IMR-90 (cell line): ENCODE measurements around the gene SH3RF1. TPM values are rescaled to one million over a fixed set of nuclear protein-coding genes. Genes with fewer than 3 reads are reported as not detected.

Experiments
- ATAC-seq: fragments of 200-7000 bp; cut with Tn5 transposase; 2 replicates; pipeline ENCODE4 v1.9.1; 2020; ENCODE audit warnings: low read depth, mild to moderate bottlenecking, moderate library complexity
- BruUV-seq: library from RNA; stranded (reverse); fragments of 400-500 nt; replicated peaks from 2 replicates; lab custom pipeline; 2021; lab: Mats Ljungman, UMichigan
- CTCF ChIA-PET: fragments of 300-600 bp; formaldehyde crosslinking; extraction: SDS; loops from one replicate; lab custom pipeline; 2021; ENCODE audit warnings: antibody characterized with exemption; lab: Yijun Ruan, JAX
- POLR2A ChIA-PET: fragments of 300-600 bp; sonication (Branson Sonifier 250); formaldehyde crosslinking; loops from one replicate; lab custom pipeline; 2022; ENCODE audit warnings: antibody characterized with exemption; ENCODE audit not compliant: unreplicated experiment; lab: Charles Lee
- DNase-seq: peaks from one replicate; pipeline ENCODE4 v3.0.0; 2013
- H2AFZ ChIP-seq: replicated peaks from 2 replicates; pipeline ENCODE3; 2013; ENCODE audit warnings: low read length, mild to moderate bottlenecking; ENCODE audit not compliant: poor library complexity
- H2AK5ac ChIP-seq: 2 replicates; pipeline ENCODE4 v1.6.1; 2013; ENCODE audit warnings: low read depth, low read length, inconsistent platforms
- H2AK9ac ChIP-seq: replicated peaks from 2 replicates; pipeline ENCODE3; 2013; ENCODE audit warnings: mild to moderate bottlenecking, low read depth, low read length, moderate library complexity; ENCODE audit not compliant: poor library complexity
- H2BK120ac ChIP-seq: 2 replicates; pipeline ENCODE4 v1.6.1; 2013; ENCODE audit warnings: low read depth, low read length, inconsistent platforms
- H2BK15ac ChIP-seq: 3 replicates; pipeline ENCODE4 v1.6.1; 2013; ENCODE audit warnings: low read depth, low read length, inconsistent platforms
- H2BK20ac ChIP-seq: 2 replicates; pipeline ENCODE4 v1.6.1; 2013; ENCODE audit warnings: low read depth, mild to moderate bottlenecking, inconsistent platforms, low read length, moderate library complexity
- H2BK5ac ChIP-seq: 2 replicates; pipeline ENCODE4 v1.6.1; 2013; ENCODE audit warnings: mild to moderate bottlenecking, low read depth, low read length, inconsistent platforms; ENCODE audit not compliant: poor library complexity, severe bottlenecking
- H3K14ac ChIP-seq: replicated peaks from 2 replicates; pipeline ENCODE4 v1.6.1; 2013; ENCODE audit warnings: low read depth, low read length, inconsistent platforms
- H3K18ac ChIP-seq: 2 replicates; pipeline ENCODE4 v1.6.1; 2013; ENCODE audit warnings: low read depth, low read length, control low read depth
- H3K23ac ChIP-seq: 2 replicates; pipeline ENCODE4 v1.6.1; 2013; ENCODE audit warnings: low read depth, low read length, inconsistent platforms
- H3K27ac ChIP-seq: 2 replicates; pipeline ENCODE4 v1.5.1; 2013; ENCODE audit warnings: mild to moderate bottlenecking, control low read depth, low read length; ENCODE audit not compliant: insufficient read depth
- H3K27me3 ChIP-seq: 2 replicates; pipeline ENCODE4 v1.6.1; 2013; ENCODE audit warnings: low read length; ENCODE audit not compliant: control insufficient read depth, insufficient read depth
- H3K36me3 ChIP-seq: 2 replicates; pipeline ENCODE4 v1.6.1; 2013; ENCODE audit warnings: low read length, mixed read lengths; ENCODE audit not compliant: control insufficient read depth, insufficient read depth
- H3K4ac ChIP-seq: 2 replicates; pipeline ENCODE4 v1.6.1; 2013; ENCODE audit warnings: low read depth, low read length, inconsistent platforms
- H3K4me1 ChIP-seq: 2 replicates; pipeline ENCODE4 v1.6.1; 2013; ENCODE audit warnings: low read length, mixed read lengths; ENCODE audit not compliant: control insufficient read depth, insufficient read depth
- H3K4me2 ChIP-seq: 2 replicates; pipeline ENCODE4 v1.6.1; 2013; ENCODE audit warnings: low read depth, mild to moderate bottlenecking, control low read depth, low read length, moderate library complexity
- H3K4me3 ChIP-seq: 2 replicates; pipeline ENCODE4 v1.5.1; 2013; ENCODE audit warnings: low read depth, mild to moderate bottlenecking, control low read depth, low read length, moderate library complexity; ENCODE audit not compliant: insufficient read depth
- H3K56ac ChIP-seq: 2 replicates; pipeline ENCODE4 v1.6.1; 2013; ENCODE audit warnings: low read length, inconsistent platforms; ENCODE audit not compliant: insufficient read depth; ENCODE audit errors: extremely low read depth
- H3K79me1 ChIP-seq, 2 experiments: 2 replicates each; pipeline ENCODE4 v1.6.1; 2013; ENCODE audit warnings: low read length in 2 of 2, inconsistent platforms in 1 of 2, low read depth in 1 of 2
- H3K9ac ChIP-seq: 2 replicates; pipeline ENCODE4 v1.6.1; 2013; ENCODE audit warnings: low read depth, low read length, control low read depth
- H3K9me1 ChIP-seq: 2 replicates; pipeline ENCODE4 v1.6.1; 2013; ENCODE audit warnings: low read length, inconsistent platforms; ENCODE audit not compliant: insufficient read depth
- H3K9me3 ChIP-seq: 2 replicates; pipeline ENCODE4 v1.6.1; 2013; ENCODE audit warnings: low read length; ENCODE audit not compliant: control insufficient read depth, insufficient read depth
- H4K20me1 ChIP-seq: 2 replicates; pipeline ENCODE4 v1.6.1; 2013; ENCODE audit warnings: low read length, inconsistent platforms; ENCODE audit not compliant: insufficient read depth
- H4K5ac ChIP-seq: 2 replicates; pipeline ENCODE4 v1.6.1; 2013; ENCODE audit warnings: mild to moderate bottlenecking, low read depth, low read length, control low read depth
- H4K8ac ChIP-seq, 2 experiments: 2 replicates each; pipeline ENCODE4 v1.6.1; 2013; ENCODE audit warnings: low read depth in 2 of 2, low read length in 2 of 2, control low read depth in 1 of 2, inconsistent platforms in 1 of 2
- H4K91ac ChIP-seq: 2 replicates; pipeline ENCODE4 v1.6.1; 2013; ENCODE audit warnings: low read depth, low read length, inconsistent platforms; ENCODE audit not compliant: insufficient read depth
- BHLHE40 ChIP-seq: fragments of 150-350 bp; IDR thresholded peaks from 2 replicates; pipeline ENCODE4 v1.6.1; 2016; ENCODE audit warnings: mild to moderate bottlenecking, low read depth, low read length
- CEBPB ChIP-seq: IDR thresholded peaks from 2 replicates; pipeline ENCODE4 v1.6.1; 2012; ENCODE audit warnings: low read depth, low read length, improper control_type of control experiment
- CHD1 ChIP-seq: IDR thresholded peaks from 2 replicates; pipeline ENCODE4 v1.6.1; 2012; ENCODE audit warnings: low read depth, low read length, improper control_type of control experiment
- FOS ChIP-seq: fragments of 150-350 bp; IDR thresholded peaks from 2 replicates; pipeline ENCODE4 v1.6.1; 2016; ENCODE audit warnings: low read depth, low read length
- MAFK ChIP-seq: IDR thresholded peaks from 2 replicates; pipeline ENCODE4 v1.6.1; 2012; ENCODE audit warnings: low read depth, low read length, improper control_type of control experiment
- MAZ ChIP-seq: IDR thresholded peaks from 2 replicates; pipeline ENCODE4 v1.6.1; 2012; ENCODE audit warnings: low read depth, mild to moderate bottlenecking, low read length, improper control_type of control experiment, moderate library complexity, borderline replicate concordance
- MXI1 ChIP-seq: IDR thresholded peaks from 2 replicates; pipeline ENCODE4 v1.6.1; 2012; ENCODE audit warnings: low read depth, mild to moderate bottlenecking, low read length, moderate library complexity, borderline replicate concordance
- NFE2L2 ChIP-seq: fragments of 150-350 bp; IDR thresholded peaks from 2 replicates; pipeline ENCODE4 v1.6.1; 2016; ENCODE audit warnings: low read depth, mild to moderate bottlenecking, low read length
- POLR2A ChIP-seq: IDR thresholded peaks from 2 replicates; pipeline ENCODE4 v1.6.1; 2012; ENCODE audit warnings: mild to moderate bottlenecking, low read depth, low read length
- RAD21 ChIP-seq: IDR thresholded peaks from 2 replicates; pipeline ENCODE4 v1.6.1; 2012; ENCODE audit warnings: low read length, improper control_type of control experiment
- RCOR1 ChIP-seq: IDR thresholded peaks from 2 replicates; pipeline ENCODE4 v1.6.1; 2012; ENCODE audit warnings: mild to moderate bottlenecking, low read length, improper control_type of control experiment; ENCODE audit not compliant: insufficient replicate concordance
- RFX5 ChIP-seq: IDR thresholded peaks from 2 replicates; pipeline ENCODE4 v1.8.0; 2012; ENCODE audit warnings: low read depth, mild to moderate bottlenecking, low read length, moderate library complexity
- SMC3 ChIP-seq: fragments of 150-350 bp; IDR thresholded peaks from 2 replicates; pipeline ENCODE4 v1.6.1; 2016; ENCODE audit warnings: low read depth, mild to moderate bottlenecking, antibody characterized with exemption, low read length, moderate library complexity
- WGBS, 2 experiments: methylation state at CpG; one replicate each; pipeline versions ENCODE4 v1.1.5 to v1.1.7; 2013; ENCODE audit warnings: missing lambda C conversion rate in 2 of 2; ENCODE audit not compliant: insufficient read length in 1 of 2; ENCODE audit errors: extremely low coverage in 2 of 2; 5-methylcytosine and 5-hydroxymethylcytosine counted together
- dilution Hi-C: fragments of 300-500 bp; cut with HindIII; formaldehyde crosslinking; loops from one replicate; pipeline ENCODE4 v1.14.3; 2018; ENCODE audit warnings: low sequenced_read_pairs; ENCODE audit not compliant: unreplicated experiment
- in situ Hi-C: fragments of 300-500 bp; cut with MboI; formaldehyde crosslinking; loops from 3 replicates; pipeline ENCODE4 v1.14.3; 2019; ENCODE audit warnings: low sequenced_read_pairs, inconsistent platforms, mixed read lengths
- intact Hi-C: fragments of 100-400 bp; cut with micrococcal nuclease; formaldehyde crosslinking; loops from 2 replicates; pipeline ENCODE4 v1.10.0; 2022
- polyA plus RNA-seq, 3 experiments: library from polyadenylated mRNA; depleted of rRNA; stranded (reverse); fragments of >200 nt; gene quantifications; 2 replicates each; pipeline ENCODE4 v1.2.3, GENCODE V29; 2012; ENCODE audit warnings: low replicate concordance in 1 of 3
- total RNA-seq: library from RNA; depleted of rRNA; stranded (reverse); fragments of >200 nt; gene quantifications from 2 replicates; pipeline ENCODE4 v1.2.3, GENCODE V29; 2012
- TF ChIP-seq, protein P1 (sequence below): conservative IDR thresholded peaks from 2 replicates; pipeline ENCODE4 v1.5.1; 2012; ENCODE audit warnings: mild to moderate bottlenecking, low read depth, low read length, improper control_type of control experiment
- TF ChIP-seq, protein P2 (sequence below): fragments of 150-350 bp; IDR thresholded peaks from 2 replicates; pipeline ENCODE4 v1.6.1; 2016; ENCODE audit warnings: low read depth, mild to moderate bottlenecking, low read length, moderate library complexity, borderline replicate concordance
- TF ChIP-seq, protein P3 (sequence below): fragments of 150-350 bp; IDR thresholded peaks from 2 replicates; pipeline ENCODE4 v1.6.1; 2017; ENCODE audit warnings: mild to moderate bottlenecking, antibody characterized with exemption, low read length, low read depth

SH3RF1 gene
- total and polyA plus RNA-seq, 2 of the 4 experiments (the other 2 are of a cell fraction), result 22.0 to 29.8 TPM

DNA sequence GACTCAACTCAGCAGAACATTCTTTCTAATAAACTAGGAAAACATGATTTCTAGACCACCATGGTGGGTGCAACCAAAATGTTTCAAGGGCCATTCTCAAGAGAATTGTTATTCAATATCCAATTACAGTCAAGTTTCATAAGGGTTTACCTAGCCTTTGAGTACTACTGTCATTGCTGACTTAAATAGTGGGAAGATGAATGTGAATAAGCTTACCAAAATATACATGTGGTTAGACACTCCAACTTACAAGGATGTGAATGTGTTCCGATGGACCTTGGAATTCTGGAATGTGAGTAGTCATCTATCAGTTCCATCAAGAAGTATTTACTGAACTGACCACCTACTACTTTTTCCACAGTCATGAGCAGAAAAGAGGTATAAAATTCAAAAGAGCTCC, 16.9 kb downstream of the SH3RF1 start:
- Histone ChIP-seq H3K4me2 (peak overlapping the region; percentile 39; the same call in 1 of the 2 replicates), H3K9me3 (no peaks in the 10 kb centered on the region), H3K9me1 (peaks cover 17% of the 10 kb centered on the region), H3K18ac (no peak overlapping the region), H3K79me1 (peaks cover 9 to 65% of the 10 kb centered on the region in 2 experiments), H3K4me1 (peaks cover 29% of the 10 kb centered on the region), H2BK120ac (no peak overlapping the region), H2BK5ac (peak overlapping the region; percentile 74), H3K14ac (no peak overlapping the region), H3K27ac (no peak overlapping the region), H3K4ac (no peak overlapping the region), H2BK15ac (no peak overlapping the region), H3K23ac (no peak overlapping the region), H3K9ac (no peak overlapping the region), H2AK5ac (no peak overlapping the region), H2AK9ac (no peak overlapping the region), H4K8ac (no peak overlapping the region), H3K56ac (no peak overlapping the region), H4K20me1 (peaks cover 81% of the 10 kb centered on the region; the same call in 1 of the 2 replicates), H3K4me3 (no peak overlapping the region), H3K36me3 (no peaks in the 10 kb centered on the region), H4K91ac (no peak overlapping the region), H2AFZ (no peak overlapping the region), H2BK20ac (no peak overlapping the region), H3K27me3 (no peaks in the 10 kb centered on the region), H4K5ac (no peak overlapping the region)
- dilution Hi-C loops (no loop called here), intact Hi-C loops (loop anchor here (2.0 kb wide), 1 partner anchor 25 kb away; no protein-coding TSS in a partner anchor), in situ Hi-C loops (no loop called here)
- no CpG with 5 or more reads among the region's 1 CpG for WGBS, 2 experiments
- ChIA-PET POLR2A (interaction anchor here (0.6 kb wide), 1 partner anchor 245 kb away, joined by 3 read pairs; no protein-coding TSS in a partner anchor), CTCF (interaction anchor here (1.3 kb wide), 2 partner anchors 15 to 136 kb away, joined by 3 to 5 read pairs; no protein-coding TSS in a partner anchor)
- DNase-seq (peak; percentile 94), ATAC-seq (peak; percentile 36)
- no TSS peak for BruUV-seq
- TF ChIP-seq FOS (no peak), MAZ (no peak), BHLHE40 (no peak), NFE2L2 (no peak), RAD21 (no peak), CHD1 (no peak), RFX5 (no peak), SMC3 (no peak), MXI1 (no peak), POLR2A (0 out of 2 replicates have a peak, but pooled peaks have one; percentile 35), MAFK (0 out of 2 replicates have a peak, but pooled peaks have one; percentile 3), RCOR1 (no peak), CEBPB (no peak)
- TF ChIP-seq, protein P1, sequence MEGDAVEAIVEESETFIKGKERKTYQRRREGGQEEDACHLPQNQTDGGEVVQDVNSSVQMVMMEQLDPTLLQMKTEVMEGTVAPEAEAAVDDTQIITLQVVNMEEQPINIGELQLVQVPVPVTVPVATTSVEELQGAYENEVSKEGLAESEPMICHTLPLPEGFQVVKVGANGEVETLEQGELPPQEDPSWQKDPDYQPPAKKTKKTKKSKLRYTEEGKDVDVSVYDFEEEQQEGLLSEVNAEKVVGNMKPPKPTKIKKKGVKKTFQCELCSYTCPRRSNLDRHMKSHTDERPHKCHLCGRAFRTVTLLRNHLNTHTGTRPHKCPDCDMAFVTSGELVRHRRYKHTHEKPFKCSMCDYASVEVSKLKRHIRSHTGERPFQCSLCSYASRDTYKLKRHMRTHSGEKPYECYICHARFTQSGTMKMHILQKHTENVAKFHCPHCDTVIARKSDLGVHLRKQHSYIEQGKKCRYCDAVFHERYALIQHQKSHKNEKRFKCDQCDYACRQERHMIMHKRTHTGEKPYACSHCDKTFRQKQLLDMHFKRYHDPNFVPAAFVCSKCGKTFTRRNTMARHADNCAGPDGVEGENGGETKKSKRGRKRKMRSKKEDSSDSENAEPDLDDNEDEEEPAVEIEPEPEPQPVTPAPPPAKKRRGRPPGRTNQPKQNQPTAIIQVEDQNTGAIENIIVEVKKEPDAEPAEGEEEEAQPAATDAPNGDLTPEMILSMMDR, result no peak
- TF ChIP-seq, protein P2, sequence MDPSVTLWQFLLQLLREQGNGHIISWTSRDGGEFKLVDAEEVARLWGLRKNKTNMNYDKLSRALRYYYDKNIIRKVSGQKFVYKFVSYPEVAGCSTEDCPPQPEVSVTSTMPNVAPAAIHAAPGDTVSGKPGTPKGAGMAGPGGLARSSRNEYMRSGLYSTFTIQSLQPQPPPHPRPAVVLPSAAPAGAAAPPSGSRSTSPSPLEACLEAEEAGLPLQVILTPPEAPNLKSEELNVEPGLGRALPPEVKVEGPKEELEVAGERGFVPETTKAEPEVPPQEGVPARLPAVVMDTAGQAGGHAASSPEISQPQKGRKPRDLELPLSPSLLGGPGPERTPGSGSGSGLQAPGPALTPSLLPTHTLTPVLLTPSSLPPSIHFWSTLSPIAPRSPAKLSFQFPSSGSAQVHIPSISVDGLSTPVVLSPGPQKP, result no peak
- TF ChIP-seq, protein P3, sequence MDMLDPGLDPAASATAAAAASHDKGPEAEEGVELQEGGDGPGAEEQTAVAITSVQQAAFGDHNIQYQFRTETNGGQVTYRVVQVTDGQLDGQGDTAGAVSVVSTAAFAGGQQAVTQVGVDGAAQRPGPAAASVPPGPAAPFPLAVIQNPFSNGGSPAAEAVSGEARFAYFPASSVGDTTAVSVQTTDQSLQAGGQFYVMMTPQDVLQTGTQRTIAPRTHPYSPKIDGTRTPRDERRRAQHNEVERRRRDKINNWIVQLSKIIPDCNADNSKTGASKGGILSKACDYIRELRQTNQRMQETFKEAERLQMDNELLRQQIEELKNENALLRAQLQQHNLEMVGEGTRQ, result no peak
